SK-N-SH treated with all-trans-retinoic acid at 6 μM for 48 hours (cell line): ENCODE results near the gene MCF2.

ENCODE experiments used
- ZNF8 ChIP-seq: fragments of 450-650 bp; formaldehyde crosslinking; IDR thresholded peaks from 2 replicates; pipeline ENCODE4 v1.5.0; 2020; ENCODE audit warnings: mild to moderate bottlenecking, moderate library complexity
- TF ChIP-seq, protein P1 (sequence below): fragments of 250-450 bp; sonication (Bioruptor Pico); IDR thresholded peaks from 2 replicates; pipeline ENCODE4 v1.8.0; 2021; ENCODE audit warnings: low read depth, mild to moderate bottlenecking, moderate library complexity, borderline replicate concordance

- TF ChIP-seq, protein P1, sequence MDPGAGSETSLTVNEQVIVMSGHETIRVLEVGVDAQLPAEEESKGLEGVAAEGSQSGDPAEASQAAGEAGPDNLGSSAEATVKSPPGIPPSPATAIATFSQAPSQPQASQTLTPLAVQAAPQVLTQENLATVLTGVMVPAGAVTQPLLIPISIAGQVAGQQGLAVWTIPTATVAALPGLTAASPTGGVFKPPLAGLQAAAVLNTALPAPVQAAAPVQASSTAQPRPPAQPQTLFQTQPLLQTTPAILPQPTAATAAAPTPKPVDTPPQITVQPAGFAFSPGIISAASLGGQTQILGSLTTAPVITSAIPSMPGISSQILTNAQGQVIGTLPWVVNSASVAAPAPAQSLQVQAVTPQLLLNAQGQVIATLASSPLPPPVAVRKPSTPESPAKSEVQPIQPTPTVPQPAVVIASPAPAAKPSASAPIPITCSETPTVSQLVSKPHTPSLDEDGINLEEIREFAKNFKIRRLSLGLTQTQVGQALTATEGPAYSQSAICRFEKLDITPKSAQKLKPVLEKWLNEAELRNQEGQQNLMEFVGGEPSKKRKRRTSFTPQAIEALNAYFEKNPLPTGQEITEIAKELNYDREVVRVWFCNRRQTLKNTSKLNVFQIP (CRISPR knock-in tag) = no peak
- TF ChIP-seq ZNF8 = no peak
Observed at GRCh38 chrX:139691843-139692505, 16.0 kb downstream of the MCF2 start.
